ENCODE results near the gene TRIO. TPM values are rescaled to one million over a fixed set of nuclear protein-coding genes. Genes with fewer than 3 reads are reported as not detected.

TRIO gene
- total and polyA plus RNA-seq, 11 donors: 35.2 to 99.1 (median 58.4) TPM

DNA sequence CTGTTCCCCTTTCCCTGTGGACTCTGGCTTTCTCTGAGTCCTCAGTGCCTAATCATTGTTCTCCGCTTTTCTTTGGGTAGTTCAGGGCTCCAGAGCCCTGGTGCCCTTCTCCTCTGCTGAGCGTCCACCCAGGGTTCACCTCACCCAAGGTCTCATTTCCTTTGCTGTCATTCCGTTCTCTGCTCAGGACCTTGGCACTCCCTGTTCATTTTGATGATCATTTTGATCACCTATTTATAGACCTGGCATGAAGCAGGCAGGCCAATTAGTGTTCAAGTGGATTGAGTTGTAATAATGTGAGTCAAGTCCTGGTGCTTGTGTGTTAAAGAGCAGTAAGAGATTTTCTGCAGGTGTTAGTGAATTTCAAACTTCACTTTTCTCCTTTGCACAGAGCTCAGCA, 3.6 kb downstream of the TRIO start:
- peaks cover 14 to 69% (median 53%) of the 10 kb centered on the region in 12 donors for H3K4me1 ChIP-seq
- H3K27ac ChIP-seq: peak overlapping the region in 11 of 12 donors; percentile 89 to 97 (median 95)
- H3K9me3 ChIP-seq: no peaks in the 10 kb centered on the region
- no peaks in the 10 kb centered on the region for H3K27me3 ChIP-seq
- DNase-seq (no peak), ATAC-seq (peak in 2 of 4 donors; percentile 2 to 4)
- peak overlapping the region in 6 of 12 donors; percentile 5 to 93 (median 55) for H3K4me3 ChIP-seq
- intact Hi-C loops (cut with DNase I): loop anchor here in 7 of 10 donors (2.0 to 10.0 kb wide), 8 partner anchors 34 to 122 kb away; no protein-coding TSS in a partner anchor
- 46 to 55% (median 48%) methylated on average over 3 of the region's 3 CpGs for WGBS, 4 donors
- TF ChIP-seq, protein P1, sequence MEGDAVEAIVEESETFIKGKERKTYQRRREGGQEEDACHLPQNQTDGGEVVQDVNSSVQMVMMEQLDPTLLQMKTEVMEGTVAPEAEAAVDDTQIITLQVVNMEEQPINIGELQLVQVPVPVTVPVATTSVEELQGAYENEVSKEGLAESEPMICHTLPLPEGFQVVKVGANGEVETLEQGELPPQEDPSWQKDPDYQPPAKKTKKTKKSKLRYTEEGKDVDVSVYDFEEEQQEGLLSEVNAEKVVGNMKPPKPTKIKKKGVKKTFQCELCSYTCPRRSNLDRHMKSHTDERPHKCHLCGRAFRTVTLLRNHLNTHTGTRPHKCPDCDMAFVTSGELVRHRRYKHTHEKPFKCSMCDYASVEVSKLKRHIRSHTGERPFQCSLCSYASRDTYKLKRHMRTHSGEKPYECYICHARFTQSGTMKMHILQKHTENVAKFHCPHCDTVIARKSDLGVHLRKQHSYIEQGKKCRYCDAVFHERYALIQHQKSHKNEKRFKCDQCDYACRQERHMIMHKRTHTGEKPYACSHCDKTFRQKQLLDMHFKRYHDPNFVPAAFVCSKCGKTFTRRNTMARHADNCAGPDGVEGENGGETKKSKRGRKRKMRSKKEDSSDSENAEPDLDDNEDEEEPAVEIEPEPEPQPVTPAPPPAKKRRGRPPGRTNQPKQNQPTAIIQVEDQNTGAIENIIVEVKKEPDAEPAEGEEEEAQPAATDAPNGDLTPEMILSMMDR (IDR thresholded peaks at IDR 0.05): no peak
- no peak for TF ChIP-seq POLR2A (IDR thresholded peaks at IDR 0.05)
- H3K36me3 ChIP-seq: no peaks in the 10 kb centered on the region

DNA sequence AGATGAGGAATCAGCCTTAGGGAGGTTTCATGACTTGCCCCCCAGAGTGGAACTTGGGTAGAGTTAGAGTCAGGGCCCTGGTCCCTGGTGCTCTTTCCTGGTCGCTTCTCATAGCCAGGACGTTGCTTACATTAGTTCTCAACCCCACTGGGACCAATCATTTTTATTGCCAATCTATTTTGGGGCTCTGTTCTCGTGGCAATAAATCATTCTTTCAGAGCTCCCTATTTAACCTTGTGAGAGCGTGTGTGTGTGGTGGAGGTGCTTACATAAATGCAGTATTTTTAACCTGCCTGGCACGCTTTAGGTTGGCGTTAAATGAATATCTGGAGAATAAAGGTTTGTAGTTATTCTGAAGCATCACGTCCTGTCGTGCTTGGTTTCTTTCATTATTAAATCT, 4.1 kb downstream of the TRIO start:
- H3K27ac ChIP-seq: peak overlapping the region in 11 of 12 donors; percentile 89 to 97 (median 95)
- intact Hi-C loops (cut with DNase I): loop anchor here in 7 of 10 donors (2.0 to 10.0 kb wide), 8 partner anchors 35 to 122 kb away; no protein-coding TSS in a partner anchor
- DNase-seq (no peak), ATAC-seq (no peak)
- peak overlapping the region in 6 of 12 donors; percentile 5 to 93 (median 18) for H3K4me3 ChIP-seq
- H3K4me1 ChIP-seq: peaks cover 14 to 67% (median 53%) of the 10 kb centered on the region in 12 donors
- no peaks in the 10 kb centered on the region for H3K27me3 ChIP-seq
- TF ChIP-seq, protein P1 (IDR thresholded peaks at IDR 0.05): no peak
- no peak for TF ChIP-seq POLR2A (IDR thresholded peaks at IDR 0.05)
- no peaks in the 10 kb centered on the region for H3K9me3 ChIP-seq
- WGBS, 4 donors: 28 to 34% (median 30%) methylated on average over 8 of the region's 8 CpGs
- H3K36me3 ChIP-seq: no peaks in the 10 kb centered on the region

DNA sequence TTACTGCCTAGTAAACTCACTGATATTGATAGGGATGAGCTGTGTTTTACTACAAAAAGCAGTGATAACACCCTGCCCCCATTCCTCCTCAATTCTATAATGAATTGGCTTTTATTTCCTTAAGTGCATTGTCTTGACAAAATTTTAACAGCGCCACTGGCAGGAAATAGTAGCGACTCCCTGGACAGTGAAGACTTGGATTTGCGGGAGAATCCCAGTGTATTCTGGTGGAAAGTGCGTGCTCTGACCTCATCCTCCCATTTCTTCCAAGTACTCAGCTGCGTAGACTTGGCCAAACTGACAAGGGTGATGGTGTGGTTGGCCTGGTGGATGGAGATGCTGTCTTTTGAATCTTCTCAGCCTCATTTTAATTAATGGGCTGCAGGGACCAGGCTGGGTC, 5.3 kb downstream of the TRIO start:
- Histone ChIP-seq H3K4me1 (peaks cover 20 to 76% (median 63%) of the 10 kb centered on the region in 12 donors), H3K27me3 (no peaks in the 10 kb centered on the region), H3K36me3 (no peaks in the 10 kb centered on the region), H3K27ac (peak overlapping the region in 2 of 12 donors; percentile 11 to 97), H3K4me3 (no peak overlapping the region), H3K9me3 (no peaks in the 10 kb centered on the region)
- ATAC-seq (no peak), DNase-seq (no peak)
- intact Hi-C loops (cut with DNase I): loop anchor here in 7 of 10 donors (5.0 to 10.0 kb wide), 6 partner anchors 34 to 119 kb away; no protein-coding TSS in a partner anchor
- 64 to 81% (median 70%) methylated on average over 5 of the region's 5 CpGs for WGBS, 4 donors
- TF ChIP-seq POLR2A (IDR thresholded peaks at IDR 0.05): no peak
- TF ChIP-seq, protein P1 (IDR thresholded peaks at IDR 0.05): no peak

DNA sequence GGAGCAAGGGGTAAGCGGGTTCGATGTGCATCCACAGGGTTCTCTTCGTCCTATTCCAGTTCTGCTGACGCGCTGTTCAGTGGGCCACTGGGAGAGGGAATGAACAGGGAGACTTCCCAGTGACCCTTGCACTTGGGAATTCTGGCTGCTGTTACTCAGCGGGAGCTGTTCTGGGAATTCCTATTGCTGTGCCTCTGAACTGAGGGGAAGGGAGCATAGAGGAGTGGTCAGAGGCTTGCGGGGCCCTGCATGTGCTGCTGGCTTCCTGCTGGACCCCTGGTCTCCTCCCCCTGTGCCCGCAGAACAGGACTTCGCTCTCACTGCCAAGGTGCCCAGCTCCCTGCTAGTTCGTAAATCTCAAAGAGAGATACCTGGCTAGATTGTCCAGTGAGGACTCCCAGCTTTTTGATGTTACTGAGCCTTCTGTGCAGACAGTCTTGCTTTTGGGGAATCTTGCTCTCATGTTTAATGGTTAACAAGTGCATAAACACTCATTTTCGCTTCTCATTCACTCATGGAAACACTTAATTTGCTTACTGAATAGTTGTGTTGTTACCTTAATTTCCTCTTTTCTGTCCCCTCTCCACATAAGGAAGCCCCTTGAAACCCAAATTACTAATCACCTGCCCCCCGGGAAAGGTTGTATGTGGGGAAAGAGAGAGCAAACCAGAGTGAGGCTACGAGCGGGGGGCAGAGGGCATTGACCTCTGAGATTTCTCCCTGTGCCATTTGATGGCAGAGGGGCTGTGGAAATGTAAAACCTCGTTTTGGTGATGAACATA, 5.9 kb downstream of the TRIO start:
- no peak for ATAC-seq
- H3K36me3 ChIP-seq: no peaks in the 10 kb centered on the region
- TF ChIP-seq, protein P1 (IDR thresholded peaks at IDR 0.05): no peak
- TF ChIP-seq POLR2A (IDR thresholded peaks at IDR 0.05): no peak
- intact Hi-C loops (cut with DNase I): loop anchor here in 7 of 10 donors (5.0 to 10.0 kb wide), 6 partner anchors 33 to 118 kb away; no protein-coding TSS in a partner anchor
- H3K9me3 ChIP-seq: no peaks in the 10 kb centered on the region
- WGBS, 4 donors: 74 to 83% (median 79%) methylated on average over 15 of the region's 15 CpGs
- no peak overlapping the region for H3K4me3 ChIP-seq
- H3K27me3 ChIP-seq: no peaks in the 10 kb centered on the region
- H3K4me1 ChIP-seq: peaks cover 23 to 82% (median 69%) of the 10 kb centered on the region in 12 donors
- peak overlapping the region in 1 of 12 donors; percentile 97 for H3K27ac ChIP-seq
- peak in 1 of 5 donors; percentile 33 for DNase-seq
